ENCODE data around the gene PSME3IP1.

The PSME3IP1 gene

DNA sequence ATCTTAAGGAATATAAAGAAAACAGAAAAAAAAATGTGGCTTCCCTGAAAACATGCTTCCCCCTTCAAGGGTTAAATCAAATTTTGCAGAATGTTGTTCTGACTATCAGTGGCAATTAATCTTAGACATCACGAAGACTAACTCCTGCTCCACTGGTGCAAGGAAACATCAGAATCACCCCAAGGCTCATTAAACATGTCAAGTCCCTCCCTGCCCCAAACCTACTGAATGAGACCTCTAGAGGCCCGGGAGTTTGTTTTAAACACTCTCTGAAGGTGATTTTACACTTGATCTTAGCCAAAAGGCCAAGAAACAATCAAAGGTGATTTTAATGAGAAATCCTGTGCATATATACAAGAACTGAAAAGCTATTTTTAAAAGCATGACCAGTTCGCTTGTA lies 18.3 kb downstream of the PSME3IP1 start:
- no peak for DNase-seq (ENCODE audit: low read depth)

DNA sequence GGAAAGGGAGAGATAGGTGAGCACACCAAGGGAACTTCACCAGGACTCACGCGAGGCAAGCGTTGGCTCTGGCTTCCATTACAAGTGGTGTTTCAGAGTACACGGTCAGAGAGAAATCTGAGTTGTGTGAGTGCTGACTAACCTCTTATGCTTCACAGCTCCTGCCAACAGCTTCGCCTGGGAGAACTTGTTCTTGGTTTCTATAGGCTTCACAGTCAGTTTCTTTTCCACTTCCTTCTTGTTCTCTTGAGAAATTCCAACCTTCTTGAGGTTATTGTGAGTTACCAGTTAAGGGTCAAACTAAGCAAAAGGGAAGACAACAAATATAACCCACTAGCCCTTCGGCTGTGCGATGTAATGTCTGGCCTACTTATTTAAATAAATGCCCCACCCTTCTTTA lies 18.9 kb downstream of the PSME3IP1 start:
- DNase-seq (ENCODE audit: low read depth): no peak

DNA sequence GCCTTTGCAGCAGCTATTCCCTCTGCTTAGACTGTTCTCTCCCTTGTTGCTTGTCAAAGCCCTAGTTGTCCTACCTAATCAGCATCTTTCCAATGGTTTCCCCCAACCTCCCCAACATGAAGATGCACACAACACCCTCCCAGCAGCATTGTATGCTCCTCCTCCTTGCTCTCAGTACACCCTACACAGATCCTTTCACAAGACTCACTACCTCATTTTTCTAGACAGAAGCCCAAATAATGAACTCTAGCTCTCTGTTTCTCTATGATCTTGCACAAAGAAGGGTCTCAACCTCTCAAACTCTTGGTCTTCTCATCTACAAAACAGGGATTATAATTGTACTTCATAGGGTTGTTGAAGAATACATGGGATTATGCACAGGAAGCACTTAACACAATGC lies 19.4 kb downstream of the PSME3IP1 start:
- no peak for DNase-seq (ENCODE audit: low read depth)

DNA sequence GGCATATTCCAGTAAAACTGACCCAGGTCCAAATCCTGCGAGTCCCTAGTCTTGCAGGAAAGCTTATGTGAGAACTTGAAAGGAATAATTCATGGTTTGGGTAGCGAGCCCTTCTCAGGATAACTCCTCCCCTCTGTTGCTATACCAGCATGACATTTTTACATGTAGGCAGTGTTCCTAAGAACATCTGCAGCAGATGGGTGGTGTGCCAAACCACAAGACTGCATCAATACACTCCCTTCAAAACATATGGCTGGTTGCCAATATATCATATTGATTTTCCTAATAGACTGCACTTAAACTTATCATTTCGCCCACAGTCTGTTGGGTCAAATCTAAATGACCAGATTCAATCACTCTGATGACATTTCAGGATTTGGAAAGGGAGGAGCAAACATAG lies 19.9 kb downstream of the PSME3IP1 start:
- DNase-seq (ENCODE audit: low read depth): no peak

DNA sequence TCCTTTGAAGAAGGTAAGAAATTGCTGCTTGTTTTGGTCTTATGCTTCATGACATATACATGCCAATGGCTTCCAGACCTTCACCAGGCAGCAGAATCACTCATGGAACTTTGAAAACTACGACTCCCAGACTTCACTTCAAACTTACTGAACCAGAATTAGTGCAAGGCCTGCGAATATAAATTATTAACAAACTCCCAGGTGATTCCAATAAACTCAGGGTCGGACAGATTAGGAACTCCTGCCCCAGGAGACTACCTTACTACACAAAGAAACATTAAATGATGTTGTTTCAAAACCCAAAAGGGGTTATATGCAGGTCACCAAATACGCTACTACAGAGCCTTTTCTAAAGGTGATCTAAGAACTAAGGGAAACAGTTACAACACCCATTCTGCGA lies 20.4 kb downstream of the PSME3IP1 start:
- no peak for DNase-seq (ENCODE audit: low read depth)

DNA sequence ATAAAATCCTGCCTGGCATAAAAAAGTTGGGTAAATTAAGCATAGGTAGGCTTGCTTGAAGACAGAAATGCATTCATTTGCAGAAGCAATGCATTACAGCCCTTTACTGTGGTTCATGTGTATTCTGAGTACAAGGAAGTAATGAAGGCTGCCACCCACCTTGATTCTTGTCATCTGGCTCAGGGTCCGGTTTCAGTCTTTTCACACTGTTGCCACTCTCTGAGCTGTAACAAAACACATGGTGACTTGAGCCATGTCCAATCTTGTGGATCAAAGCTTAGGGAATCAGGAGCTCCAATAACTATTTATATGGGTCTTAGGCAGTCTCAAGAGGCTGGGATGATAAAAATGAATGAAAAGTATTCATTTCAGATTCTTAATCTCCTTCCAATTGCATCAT lies 22.0 kb downstream of the PSME3IP1 start:
- DNase-seq (ENCODE audit: low read depth): no peak

DNA sequence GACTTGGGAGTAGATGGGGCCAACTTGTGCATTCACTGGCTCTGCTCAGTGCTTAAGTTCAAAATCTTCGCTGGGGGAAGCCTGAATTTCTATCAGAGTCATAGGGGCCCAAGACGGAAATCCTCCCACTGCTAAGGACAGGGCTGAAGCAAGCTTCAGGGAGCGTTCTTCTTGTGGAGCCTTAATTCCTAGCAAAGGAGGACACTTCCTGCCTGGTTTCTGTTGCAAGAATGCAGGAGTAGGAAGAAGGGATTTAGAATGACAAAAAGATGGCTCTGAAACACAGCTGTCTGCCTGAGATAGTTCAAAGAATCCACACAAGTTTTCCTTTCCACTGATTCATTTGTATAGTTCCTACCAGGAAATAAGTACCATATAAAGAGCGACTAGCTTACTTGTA lies 26.4 kb downstream of the PSME3IP1 start:
- DNase-seq (ENCODE audit: low read depth): no peak

DNA sequence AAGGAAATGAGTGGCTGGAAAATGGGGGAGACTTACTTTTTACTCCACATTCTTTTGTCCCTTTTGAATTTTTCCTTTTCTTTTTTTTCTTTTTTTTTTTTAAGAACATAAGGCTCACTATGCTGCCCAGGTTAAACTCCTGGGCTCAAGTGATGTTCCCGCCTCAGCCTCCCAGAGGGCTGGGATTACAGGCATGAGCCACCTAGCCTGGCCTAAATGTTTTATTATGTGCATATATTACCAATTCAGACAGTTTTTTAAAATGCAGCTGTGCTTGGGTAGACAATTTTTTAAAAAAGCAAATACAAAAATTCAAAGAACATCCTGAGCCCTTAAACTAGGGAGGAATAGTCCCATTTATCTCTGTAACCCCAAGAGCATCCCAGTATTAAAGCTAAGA lies 28.3 kb downstream of the PSME3IP1 start:
- no peak for DNase-seq (ENCODE audit: low read depth)

DNA sequence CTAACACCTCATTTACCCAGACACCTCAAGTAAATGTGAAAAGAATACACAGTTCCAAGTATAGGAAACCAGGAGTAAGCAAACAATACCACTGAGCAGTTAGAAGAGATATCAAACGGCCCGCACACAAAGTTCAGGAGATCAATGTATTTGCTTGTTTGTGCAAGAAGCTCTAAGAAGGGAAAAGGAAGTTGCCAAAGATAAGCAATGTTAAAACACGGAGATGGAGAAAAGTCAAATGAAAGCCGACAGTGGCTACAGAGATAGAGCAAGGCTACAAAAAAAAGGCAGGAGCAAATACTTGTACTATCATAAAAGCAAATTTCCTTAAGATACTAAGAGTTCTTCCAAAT lies 29.5 kb downstream of the PSME3IP1 start:
- DNase-seq (ENCODE audit: low read depth): no peak

DNA sequence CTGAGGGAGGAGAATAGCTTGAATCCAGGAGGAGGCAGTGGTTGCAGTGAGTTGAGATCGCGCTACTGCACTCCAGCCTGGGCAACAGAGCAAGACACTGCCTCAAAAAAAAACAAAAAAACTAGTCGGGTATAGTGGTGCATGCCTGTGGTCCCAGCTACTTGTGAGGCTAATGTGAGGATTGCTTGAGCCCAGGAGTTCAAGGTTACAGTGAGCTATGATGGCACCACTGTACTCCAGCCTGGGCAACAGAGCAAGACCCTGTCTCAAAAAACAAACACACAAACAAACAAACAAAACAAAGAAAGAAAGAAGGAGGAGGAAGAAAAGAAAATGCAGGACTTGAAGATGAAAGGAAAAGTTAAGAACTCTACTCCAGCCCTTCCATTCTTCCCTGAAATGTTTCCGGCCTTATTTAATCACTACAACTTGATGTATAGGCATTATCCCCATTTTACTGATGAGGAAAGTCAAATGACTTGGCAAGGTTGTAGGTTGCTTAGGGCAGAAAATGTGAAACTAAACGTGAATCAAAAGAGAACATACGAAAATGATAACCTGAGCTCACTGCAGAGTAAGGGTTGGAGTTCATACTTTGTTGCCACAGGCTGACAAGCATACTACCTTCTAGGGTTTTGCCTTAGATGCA lies 30.0 kb downstream of the PSME3IP1 start:
- no peak for DNase-seq (ENCODE audit: low read depth)

DNA sequence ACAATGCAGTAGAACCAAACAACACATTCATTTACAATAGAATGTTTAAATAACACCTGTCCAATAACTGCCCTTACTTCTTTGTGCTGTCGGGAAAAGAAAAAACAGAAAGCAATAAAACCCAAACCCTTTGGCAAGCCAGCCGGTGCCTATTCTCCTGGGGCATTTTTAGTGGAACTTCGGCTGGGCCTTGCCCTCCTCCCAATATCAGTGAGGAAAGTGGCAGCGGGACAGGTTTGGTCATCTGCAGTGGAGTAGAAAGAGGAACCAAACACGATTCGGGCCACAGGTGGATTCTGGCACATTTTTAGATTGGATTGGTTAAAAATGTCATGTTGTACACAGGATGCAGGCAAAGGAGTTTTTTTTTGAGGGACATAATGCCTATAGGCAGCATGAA lies 32.0 kb downstream of the PSME3IP1 start:
- DNase-seq (ENCODE audit: low read depth): no peak

DNA sequence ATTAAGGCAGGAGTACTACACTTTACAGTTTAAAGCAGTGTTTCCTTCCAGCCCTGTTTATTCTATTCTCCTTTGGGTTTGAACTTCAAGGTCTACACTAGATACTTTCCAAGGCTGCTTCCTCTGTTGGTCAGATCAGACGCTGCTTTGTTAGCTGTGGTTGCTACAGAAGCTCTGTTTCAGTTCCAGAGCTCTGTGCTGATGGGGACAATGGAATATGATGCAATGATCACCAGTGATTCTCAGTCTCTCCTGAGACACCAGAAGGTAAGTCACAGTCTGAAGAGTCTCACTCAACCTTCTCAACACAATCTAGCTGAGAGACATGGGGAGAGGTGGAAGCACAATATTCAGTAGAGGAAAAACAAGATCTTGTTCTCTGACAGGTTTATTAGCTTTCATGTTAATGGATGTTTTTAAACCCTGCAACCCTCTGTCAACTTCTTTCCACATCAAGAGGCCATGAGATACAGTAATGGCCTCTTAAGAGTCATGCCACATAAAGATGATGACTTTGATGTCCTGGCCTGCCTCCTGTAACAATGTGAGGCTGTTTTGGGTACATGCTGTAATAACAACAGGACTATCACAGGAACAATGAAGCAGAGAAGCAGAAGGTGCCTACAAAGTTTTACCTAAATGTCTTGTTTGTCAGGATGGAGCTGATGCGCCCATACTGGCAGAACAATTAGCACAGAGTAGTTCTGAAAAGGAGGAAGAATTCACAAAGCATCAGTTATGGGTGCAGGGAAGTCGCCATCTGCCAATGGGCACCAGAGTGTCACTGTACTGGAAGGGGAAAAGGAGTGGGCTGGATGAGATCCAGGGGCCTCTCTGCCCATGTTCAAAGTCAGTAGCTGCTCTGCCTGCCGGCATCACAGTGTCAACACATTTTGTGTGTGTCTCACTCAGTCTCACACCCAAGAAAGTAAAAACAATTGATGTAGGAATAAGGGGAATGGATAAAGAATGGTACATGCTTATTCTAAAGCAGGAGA lies 33.4 kb downstream of the PSME3IP1 start:
- no peak for DNase-seq (ENCODE audit: low read depth)

DNA sequence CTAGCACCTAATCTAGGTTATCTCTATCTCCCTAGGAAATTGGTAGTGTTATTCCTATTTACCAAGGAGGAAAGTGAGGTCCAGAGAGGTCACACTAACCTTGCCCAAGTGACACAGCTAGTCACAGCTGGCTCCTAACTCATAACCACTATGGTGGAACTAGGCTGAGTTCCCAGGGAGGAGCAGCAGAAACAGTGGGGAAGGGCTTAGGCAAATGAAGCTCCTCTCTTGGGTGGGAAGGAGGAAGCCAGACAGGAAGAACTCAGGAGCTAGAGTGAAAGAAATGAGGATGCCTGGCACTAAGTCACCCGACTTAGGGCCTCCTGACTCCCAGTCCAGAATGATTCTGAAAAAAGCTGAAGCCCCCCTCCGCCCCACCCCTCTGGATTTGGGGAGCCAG lies 34.5 kb downstream of the PSME3IP1 start:
- DNase-seq (ENCODE audit: low read depth): no peak

DNA sequence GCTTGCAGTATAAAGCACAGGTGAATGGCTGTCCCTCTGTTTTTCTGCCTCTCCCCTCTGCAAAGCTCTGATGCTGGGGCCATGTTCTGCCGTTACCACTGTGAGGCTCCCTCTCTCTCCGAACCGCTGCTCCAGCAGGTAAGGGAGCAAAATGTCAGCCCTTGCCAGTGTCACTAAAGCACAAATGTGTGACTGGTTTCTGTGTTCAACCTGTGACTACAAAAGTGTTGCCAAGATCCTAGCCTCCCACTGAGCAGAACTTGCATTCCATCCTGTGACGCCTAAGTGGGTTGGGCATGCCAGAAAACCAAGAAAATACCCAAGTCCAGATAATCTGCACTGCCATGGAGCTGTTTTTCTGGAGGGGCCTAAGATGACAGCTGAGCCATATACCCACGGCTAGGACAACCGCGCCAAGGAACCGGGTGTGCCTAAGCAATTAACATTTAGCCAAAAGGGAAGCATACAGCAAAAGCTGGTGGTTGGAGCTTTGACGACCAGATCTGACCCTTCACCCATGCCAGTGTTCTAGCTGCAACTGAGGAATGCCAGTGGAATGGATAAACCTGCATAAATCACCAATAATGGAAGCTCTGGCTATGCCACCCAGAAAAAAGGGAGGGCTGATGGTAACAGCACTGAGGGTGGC lies 35.0 kb downstream of the PSME3IP1 start:
- DNase-seq (ENCODE audit: low read depth): no peak

DNA sequence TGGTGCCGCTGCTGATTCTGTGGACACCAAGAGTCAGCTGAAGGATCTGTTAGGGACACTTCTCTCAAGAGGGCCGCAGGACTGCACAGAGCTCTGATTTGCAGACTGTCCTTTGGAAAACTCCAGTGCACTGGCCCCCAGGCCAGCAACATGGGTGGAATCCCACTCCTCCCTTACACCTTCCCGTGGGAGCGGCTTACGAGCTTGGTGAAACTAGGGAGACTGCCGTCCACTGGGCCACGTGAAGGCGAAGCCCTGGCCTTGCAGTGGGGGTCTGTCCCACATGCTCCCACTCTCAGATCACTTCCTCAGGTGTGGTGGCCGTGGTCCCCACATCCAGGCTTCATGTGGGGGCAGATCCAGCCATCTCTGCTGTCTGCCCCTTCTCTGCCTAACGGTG lies 36.4 kb downstream of the PSME3IP1 start:
- no peak for DNase-seq (ENCODE audit: low read depth)

DNA sequence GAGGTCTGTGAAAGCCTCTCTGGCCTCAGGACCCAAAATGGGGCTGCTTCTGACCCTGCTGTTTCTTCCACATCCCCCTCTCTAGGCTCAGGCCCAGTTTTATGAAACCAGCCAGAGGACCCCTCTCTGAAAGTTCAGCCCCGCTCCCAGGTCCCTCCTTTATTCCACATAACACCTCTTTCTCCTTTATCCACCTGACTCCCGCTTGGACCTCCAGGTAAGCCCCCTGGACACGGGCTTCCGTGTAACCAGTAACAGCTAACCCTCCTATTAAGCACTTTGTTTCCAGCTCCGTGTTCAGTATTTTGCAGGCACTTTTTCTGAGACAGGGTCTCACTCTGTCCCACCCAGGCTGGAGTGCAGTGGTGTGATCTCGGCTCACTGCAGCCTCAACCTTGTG lies 37.4 kb downstream of the PSME3IP1 start:
- DNase-seq (ENCODE audit: low read depth): no peak

DNA sequence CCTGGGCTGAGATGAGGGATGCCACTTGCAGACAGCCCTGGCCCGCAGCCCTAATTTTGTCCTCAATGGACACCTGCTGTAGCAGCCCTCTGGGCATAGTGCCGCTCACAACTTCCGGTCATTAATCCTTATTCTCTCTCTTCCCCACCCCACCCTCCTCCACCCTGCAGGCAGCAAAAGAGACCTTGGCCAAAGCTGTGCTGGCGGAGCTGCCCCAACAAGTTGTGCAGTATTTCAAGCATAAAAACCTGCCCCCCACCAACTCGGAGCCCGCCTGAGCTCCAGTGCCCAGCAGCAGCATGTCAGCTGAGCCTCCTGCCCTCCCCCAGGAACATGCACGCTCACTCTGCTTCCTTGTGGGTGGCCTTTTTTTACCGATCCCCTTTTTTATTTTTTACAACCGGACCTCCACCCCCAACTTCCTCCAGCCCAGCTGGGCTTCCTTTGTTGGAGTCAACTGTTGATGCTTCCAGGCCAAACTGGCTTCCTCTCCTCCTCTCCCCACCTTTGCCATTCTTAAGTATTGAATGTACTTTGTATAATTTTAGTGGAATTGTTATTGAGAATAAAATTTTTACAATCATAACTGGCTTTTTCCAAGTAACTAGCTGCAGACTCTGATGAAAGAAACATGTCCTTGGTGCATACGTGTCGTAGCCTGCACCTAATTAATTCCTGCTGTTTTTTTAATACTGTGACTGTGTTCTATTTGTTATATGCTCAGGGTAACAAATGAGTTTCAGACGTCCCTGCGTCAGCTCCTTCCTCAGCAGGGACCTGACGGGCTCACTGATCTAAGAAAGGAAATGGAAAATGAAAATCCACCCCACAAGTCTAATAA lies 38.2 kb downstream of the PSME3IP1 start:
- no peak for DNase-seq (ENCODE audit: low read depth)

DNA sequence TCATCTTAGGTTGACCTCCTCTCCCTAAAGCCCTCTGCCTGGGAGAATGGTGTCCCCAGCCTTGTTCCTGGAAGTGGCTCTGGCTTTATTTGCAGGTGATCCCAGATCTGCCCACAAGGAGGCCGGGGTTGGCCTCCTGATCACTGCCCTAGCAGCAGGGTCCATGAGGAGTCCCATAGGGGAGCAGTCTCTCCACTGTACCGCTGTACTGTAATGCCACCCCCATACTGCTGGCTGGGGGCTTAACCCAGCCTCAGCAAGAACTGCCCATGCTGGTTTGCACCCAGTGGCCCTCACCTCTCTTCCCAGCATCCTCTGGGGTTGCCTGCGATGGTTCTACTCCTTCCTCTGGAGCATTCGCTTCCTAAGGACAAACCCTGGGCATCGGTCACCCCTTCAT lies 39.1 kb downstream of the PSME3IP1 start:
- no peak for DNase-seq (ENCODE audit: low read depth)

DNA sequence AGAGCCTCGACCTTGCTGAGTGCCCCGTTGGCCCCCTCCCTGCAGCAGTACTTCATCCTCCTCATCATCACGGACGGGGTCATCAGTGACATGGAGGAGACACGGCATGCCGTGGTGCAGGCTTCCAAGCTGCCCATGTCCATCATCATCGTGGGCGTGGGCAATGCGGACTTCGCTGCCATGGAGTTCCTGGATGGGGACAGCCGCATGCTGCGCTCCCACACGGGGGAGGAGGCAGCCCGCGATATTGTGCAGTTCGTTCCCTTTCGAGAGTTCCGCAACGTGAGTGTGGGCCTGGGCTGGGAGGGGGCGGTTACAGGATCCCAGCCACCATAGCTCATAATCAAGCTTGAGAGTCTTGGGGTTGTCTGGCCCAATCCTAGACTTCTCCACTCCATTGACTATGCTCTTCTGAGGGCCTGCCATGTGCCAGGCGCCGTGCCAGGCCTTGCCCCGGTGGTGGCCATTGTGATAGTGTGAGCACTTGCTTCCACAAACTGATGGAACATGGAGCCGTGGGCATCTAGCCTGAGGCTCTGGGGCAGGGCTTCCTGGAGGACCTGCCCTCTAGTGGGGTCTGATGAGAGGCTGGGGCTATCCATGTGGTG lies 39.7 kb downstream of the PSME3IP1 start:
- no peak for DNase-seq (ENCODE audit: low read depth)

DNA sequence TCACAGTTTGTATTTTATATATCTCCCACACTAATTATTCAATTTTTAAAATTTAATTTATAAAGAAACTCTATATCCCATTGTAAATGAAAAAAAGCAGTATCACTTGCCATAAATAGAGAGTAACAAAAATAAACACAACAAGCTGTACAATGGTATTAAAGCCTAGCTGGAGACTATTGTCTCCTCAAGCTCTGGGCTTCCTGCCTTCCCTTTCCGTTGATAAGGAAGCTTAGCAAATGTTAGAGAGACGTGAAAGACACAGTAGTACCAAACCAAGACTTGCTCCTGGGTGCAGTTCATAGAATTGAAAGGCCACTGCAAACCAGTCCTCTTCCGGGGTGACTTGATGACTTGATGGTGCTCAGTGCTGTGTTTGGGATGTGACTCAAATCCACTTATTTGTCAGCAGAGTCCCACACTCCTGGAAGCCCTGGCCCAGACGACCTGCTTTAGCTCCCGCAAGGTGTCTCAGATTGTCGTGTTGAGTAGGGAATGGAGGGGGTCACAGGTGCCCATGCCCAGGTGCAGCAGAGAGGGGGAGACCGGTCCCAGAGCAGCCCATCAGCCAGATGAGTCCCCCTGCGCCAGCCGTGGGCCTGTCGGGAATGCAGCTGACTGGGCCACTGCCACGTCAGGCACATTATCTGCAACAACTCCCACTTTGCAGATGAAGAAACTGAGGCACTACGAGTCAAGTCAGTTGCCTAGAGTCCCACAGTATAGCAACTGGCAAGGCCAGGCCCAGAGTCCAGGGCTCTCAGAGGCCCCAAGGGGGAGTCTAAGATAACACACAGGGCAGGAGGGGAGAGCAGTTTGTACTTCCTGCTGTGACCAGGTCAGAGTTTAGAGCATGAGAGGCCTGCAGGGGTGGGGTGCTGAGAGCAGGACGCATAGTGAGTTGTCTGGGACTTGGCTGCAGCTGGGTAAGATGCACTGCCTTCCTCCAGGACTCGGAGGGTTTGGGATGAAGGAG lies 40.5 kb downstream of the PSME3IP1 start:
- DNase-seq (ENCODE audit: low read depth): no peak

DNA sequence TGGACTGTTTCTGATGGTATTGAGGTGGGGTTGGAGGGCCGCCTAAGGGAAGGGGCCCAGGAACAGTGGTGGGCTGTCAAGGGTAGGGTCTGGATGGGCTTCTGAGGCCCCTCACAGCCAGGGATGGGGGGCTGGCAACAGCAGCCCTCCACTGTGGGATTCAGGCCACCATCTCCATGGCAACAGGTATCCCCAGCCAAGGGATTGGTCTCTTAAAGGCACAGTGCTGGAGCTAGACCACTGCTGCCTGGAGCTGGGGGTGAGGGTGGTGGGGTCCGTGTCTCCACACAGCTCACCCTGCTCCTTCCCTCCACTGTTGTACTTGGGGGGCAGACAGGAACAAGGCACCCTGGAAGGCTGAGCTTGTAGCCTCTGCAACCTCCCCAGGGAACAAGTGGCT lies 41.8 kb downstream of the PSME3IP1 start:
- DNase-seq (ENCODE audit: low read depth): no peak
